Activated CD4-positive, alpha-beta T cell treated with anti-CD3 and anti-CD28 coated beads, Interleukin-2, amount 10 ng/mL, durations not matched to agents 7 days and 5 days (primary cell): Measurements from ENCODE around the gene BANP. TPM values are rescaled to one million over a fixed set of nuclear protein-coding genes. Genes with fewer than 3 reads are reported as not detected.
"Not testable (repeated sequence)": the region's sequence is repeated elsewhere in the genome, so short reads cannot be mapped to it uniquely, and the experiment has no call there.

ENCODE experiments used
- CTCF ChIA-PET: fragments of 350-600 bp; sonication (Branson Sonifier 250); formaldehyde crosslinking; loops from one replicate; lab custom pipeline; 2021; ENCODE audit warnings: antibody characterized with exemption; lab: Charles Lee
- POLR2A ChIA-PET: fragments of 350-600 bp; sonication (Branson Sonifier 250); formaldehyde crosslinking; loops from one replicate; lab custom pipeline; 2021; ENCODE audit warnings: antibody characterized with exemption; lab: Charles Lee
- DNase-seq: peaks from one replicate; pipeline ENCODE4 v3.0.0-alpha.2; 2020
- H3K27ac Mint-ChIP-seq: one replicate; pipeline ENCODE4 v1.8.0; 2021; ENCODE audit warnings: mild to moderate bottlenecking, moderate library complexity, mixed read lengths
- H3K27me3 Mint-ChIP-seq: one replicate; pipeline ENCODE4 v1.8.0; 2021; ENCODE audit warnings: mixed read lengths
- H3K36me3 Mint-ChIP-seq: one replicate; pipeline ENCODE4 v1.8.0; 2021; ENCODE audit warnings: low read depth, mixed read lengths
- H3K4me1 Mint-ChIP-seq: one replicate; pipeline ENCODE4 v1.8.0; 2021; ENCODE audit warnings: mixed read lengths
- H3K4me3 Mint-ChIP-seq: one replicate; pipeline ENCODE4 v1.8.0; 2021; ENCODE audit warnings: mild to moderate bottlenecking, moderate library complexity, mixed read lengths
- H3K9me3 Mint-ChIP-seq: one replicate; pipeline ENCODE4 v1.8.0; 2021; ENCODE audit warnings: mixed read lengths
- total RNA-seq, 2 experiments: library from RNA; stranded (reverse); gene quantifications; one replicate each; pipeline ENCODE4 v1.2.3, GENCODE V29; 2021

BANP gene
- total RNA-seq, 2 experiments from 2014 or later, result 43.2 to 45.5 TPM

- CTCF ChIA-PET, result no interaction called here
- Mint-ChIP-seq H3K27me3 (no peaks in the 10 kb centered on the region), H3K27ac (no peak overlapping the region), H3K4me3 (no peak overlapping the region), H3K36me3 (no peaks in the 10 kb centered on the region), H3K9me3 (no peaks in the 10 kb centered on the region), H3K4me1 (no peaks in the 10 kb centered on the region)
- no peak for DNase-seq
- POLR2A ChIA-PET, result no interaction called here
These were observed 68.7 kb downstream of the BANP start for GRCh38 chr16:88019821-88020515.

DNA sequence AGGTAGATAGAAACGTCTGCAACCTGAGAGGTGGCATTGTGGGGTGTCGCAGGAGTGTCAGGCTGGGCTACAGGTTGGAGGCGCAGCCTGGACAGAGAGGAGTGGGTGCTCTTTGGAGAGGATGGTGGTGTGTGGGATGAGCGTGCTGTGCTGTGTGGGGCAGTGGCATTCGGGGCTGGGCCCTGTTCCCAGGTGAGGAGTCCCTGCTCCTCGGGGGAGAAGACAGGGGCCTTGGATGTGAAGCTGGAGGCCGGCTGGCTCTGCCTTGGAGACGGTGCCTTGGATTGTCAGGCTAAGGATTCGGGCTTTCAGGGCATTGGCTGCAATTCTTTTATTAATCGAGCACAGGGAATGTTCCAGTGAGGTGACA lies 69.3 kb downstream of the BANP start:
- no peak for DNase-seq
- Mint-ChIP-seq H3K9me3 (no peaks in the 10 kb centered on the region), H3K4me1 (no peaks in the 10 kb centered on the region), H3K27me3 (no peaks in the 10 kb centered on the region), H3K4me3 (no peak overlapping the region), H3K36me3 (no peaks in the 10 kb centered on the region), H3K27ac (no peak overlapping the region)
- ChIA-PET CTCF (interaction anchor here (0.9 kb wide), 1 partner anchor 12 kb away, joined by 3 read pairs; no protein-coding TSS in a partner anchor), POLR2A (no interaction called here)

- H3K9me3 Mint-ChIP-seq, H3K36me3 Mint-ChIP-seq, POLR2A ChIA-PET, H3K4me1 Mint-ChIP-seq, DNase-seq, H3K4me3 Mint-ChIP-seq, H3K27ac Mint-ChIP-seq, H3K27me3 Mint-ChIP-seq: not testable (repeated sequence)
- CTCF ChIA-PET, result interaction anchor here (0.6 to 0.9 kb wide), 2 partner anchors 12 to 417 kb away, joined by 3 read pairs; no protein-coding TSS in a partner anchor
These were observed 70.1 kb downstream of the BANP start for GRCh38 chr16:88021041-88021970.

DNA sequence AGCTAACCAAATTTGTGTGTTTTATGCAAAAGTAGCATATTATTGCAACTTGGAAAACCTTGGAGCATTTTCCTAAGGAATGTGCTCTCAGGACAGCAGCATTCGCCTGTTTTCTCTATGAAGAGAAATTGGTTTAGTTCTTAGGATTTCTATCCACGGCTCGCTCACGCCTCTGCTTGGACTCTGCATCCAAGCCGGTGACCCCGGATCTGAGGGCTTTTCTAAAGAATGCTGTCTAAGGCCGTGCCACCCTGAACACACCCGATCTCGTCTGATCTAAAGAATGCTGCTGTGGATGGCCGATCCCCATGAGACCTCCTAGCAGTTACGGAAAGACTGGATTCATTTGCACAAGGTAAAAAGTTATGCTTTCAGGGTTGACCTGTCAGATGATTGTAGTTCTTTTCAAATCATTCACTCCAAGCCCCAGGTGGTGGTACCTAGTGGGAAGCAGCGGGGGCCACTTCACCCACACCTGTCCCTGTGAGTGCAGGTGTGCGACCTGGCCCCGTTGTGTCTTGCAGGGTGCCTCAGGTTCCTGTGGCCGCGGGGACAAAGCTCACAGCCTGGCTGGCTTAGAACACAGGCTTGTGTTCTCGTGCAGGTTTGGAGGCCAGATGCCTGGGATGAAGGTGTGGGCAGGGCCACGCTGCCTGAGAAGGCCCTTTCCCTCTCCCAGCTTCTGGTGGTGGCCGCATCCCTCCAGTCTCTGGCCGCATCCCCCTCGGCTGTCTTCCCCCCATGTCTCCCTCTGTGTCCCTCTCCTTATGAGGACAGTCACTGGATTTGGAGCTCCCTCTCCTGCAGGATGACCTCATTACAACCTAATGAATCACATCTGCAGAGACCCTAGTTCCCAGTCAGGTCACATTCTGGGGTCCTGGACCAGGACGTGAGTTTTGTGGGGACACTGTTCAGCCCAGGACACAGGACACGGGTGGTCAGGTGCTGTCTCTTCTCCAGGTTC lies 71.1 kb downstream of the BANP start:
- Mint-ChIP-seq H3K9me3 (no peaks in the 10 kb centered on the region), H3K4me3 (no peak overlapping the region), H3K4me1 (no peaks in the 10 kb centered on the region), H3K36me3 (peaks cover 2% of the 10 kb centered on the region), H3K27me3 (no peaks in the 10 kb centered on the region), H3K27ac (no peak overlapping the region)
- no peak for DNase-seq
- POLR2A ChIA-PET, result no interaction called here
- CTCF ChIA-PET, result no interaction called here

DNA sequence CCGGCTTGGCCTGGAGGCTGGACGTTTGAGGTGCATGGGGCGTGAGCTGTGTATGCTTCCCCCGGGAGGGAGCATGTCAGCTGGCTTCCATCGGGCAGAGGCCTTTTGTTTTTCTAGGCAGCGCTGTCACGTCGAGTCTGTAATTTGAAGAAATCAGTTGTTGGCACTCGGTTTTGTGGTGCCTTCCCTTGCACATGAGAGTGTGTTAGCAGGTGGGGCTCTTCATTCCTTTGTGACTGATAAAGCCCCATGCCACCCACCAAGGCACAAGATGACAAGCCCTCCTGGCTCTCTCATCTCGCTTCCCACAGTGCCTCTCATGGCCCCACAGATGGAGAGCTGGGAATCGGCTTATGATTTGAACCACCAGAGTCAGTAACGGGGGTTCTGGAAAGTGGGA lies 72.1 kb downstream of the BANP start:
- ChIA-PET CTCF (no interaction called here), POLR2A (no interaction called here)
- Mint-ChIP-seq H3K27ac (no peak overlapping the region), H3K9me3 (no peaks in the 10 kb centered on the region), H3K36me3 (peaks cover 5% of the 10 kb centered on the region), H3K4me3 (no peak overlapping the region), H3K4me1 (no peaks in the 10 kb centered on the region), H3K27me3 (no peaks in the 10 kb centered on the region)
- no peak for DNase-seq

GRCh38 chr16:88023786-88024185 lies 72.6 kb downstream of the BANP start:
- CTCF ChIA-PET, result no interaction called here
- H3K4me3 Mint-ChIP-seq, result no peak overlapping the region
- peaks cover 5% of the 10 kb centered on the region for H3K36me3 Mint-ChIP-seq

DNA sequence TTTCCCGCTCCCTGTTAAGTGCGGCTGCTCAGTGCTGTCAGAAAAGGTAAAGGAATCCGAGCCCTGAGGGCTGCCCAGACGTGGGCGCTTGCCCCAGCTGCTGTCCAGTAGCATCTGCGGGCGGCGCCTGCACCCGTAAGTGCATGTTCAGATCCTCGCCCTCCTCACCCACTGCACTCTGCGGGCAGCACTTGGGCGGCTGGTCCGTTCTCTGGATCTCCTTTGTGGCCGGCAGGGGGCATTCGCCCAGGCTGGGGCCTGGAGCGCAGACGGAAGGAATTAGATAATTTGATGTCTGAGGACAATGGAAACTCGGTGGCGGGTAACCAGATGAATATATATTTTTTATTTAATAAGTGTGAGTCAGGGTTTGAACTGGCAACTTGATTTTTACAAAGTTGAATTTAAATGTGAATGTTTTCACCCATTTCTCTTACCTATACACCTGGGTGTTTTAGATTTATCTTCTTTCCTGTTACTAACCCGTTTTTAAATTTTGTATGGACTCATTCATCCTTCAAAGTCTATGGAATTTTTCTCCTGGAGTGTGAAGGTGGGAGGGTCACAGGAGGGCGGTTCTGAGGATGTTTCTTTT lies 73.4 kb downstream of the BANP start:
- POLR2A ChIA-PET, H3K27me3 Mint-ChIP-seq, DNase-seq, H3K27ac Mint-ChIP-seq, H3K4me3 Mint-ChIP-seq, H3K4me1 Mint-ChIP-seq, H3K9me3 Mint-ChIP-seq, H3K36me3 Mint-ChIP-seq: not testable (repeated sequence)
- CTCF ChIA-PET, result interaction anchor here (0.6 kb wide), 1 partner anchor 225 kb away, joined by 3 read pairs; no protein-coding TSS in a partner anchor

More at GRCh38 chr16:88023786-88024185, 72.6 kb downstream of the BANP start:
- POLR2A ChIA-PET, result no interaction called here
- no peaks in the 10 kb centered on the region for H3K27me3 Mint-ChIP-seq
- no peaks in the 10 kb centered on the region for H3K9me3 Mint-ChIP-seq
- no peaks in the 10 kb centered on the region for H3K4me1 Mint-ChIP-seq
- no peak overlapping the region for H3K27ac Mint-ChIP-seq
- DNase-seq, result no peak

DNA sequence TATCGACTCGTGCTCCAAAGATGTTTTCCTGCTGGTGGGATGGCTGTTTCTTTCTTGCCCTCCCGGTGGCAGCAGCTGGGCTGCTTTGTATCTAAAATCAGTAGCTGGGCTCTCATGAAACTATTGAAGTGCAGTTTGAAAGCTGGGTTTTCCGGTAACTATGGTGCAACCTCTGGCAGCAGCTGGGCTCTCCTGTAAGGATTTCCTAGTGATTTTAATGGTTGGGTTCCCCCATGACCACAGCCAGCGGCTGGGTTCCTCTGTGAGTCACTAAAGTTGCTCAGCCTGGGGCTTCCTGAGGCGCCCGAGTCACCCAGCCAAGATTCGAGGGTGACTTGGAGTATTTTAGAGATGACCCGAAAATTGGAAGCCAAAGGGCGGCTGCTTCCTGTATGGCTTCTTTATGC lies 73.9 kb downstream of the BANP start:
- POLR2A ChIA-PET, result not testable (repeated sequence)

GRCh38 chr16:88025828-88026555 lies 74.8 kb downstream of the BANP start:
- H3K4me1 Mint-ChIP-seq, POLR2A ChIA-PET, H3K9me3 Mint-ChIP-seq, H3K4me3 Mint-ChIP-seq, H3K27me3 Mint-ChIP-seq, DNase-seq, CTCF ChIA-PET, H3K27ac Mint-ChIP-seq, H3K36me3 Mint-ChIP-seq: not testable (repeated sequence)

More for the DNA sequence above, 73.9 kb downstream of the BANP start:
- CTCF ChIA-PET, H3K4me1 Mint-ChIP-seq, H3K27ac Mint-ChIP-seq, H3K27me3 Mint-ChIP-seq, H3K4me3 Mint-ChIP-seq, H3K36me3 Mint-ChIP-seq, DNase-seq, H3K9me3 Mint-ChIP-seq: not testable (repeated sequence)

GRCh38 chr16:88026964-88027938 lies 76.0 kb downstream of the BANP start:
- H3K4me3 Mint-ChIP-seq, result no peak overlapping the region
- CTCF ChIA-PET, result no interaction called here
- POLR2A ChIA-PET, result no interaction called here
- no peak for DNase-seq
- no peak overlapping the region for H3K27ac Mint-ChIP-seq
- no peaks in the 10 kb centered on the region for H3K27me3 Mint-ChIP-seq
- no peaks in the 10 kb centered on the region for H3K9me3 Mint-ChIP-seq
- H3K4me1 Mint-ChIP-seq, result no peaks in the 10 kb centered on the region
- peaks cover 5% of the 10 kb centered on the region for H3K36me3 Mint-ChIP-seq
